ENCODE data around the gene GNG12. TPM values are rescaled to one million over a fixed set of nuclear protein-coding genes. Genes with fewer than 3 reads are reported as not detected.

GNG12 gene
- polyA plus RNA-seq, 1 experiment: 185 TPM

GRCh38 chr1:67735806-67736627 is 97.2 kb downstream of the GNG12 start:
- Histone ChIP-seq H3K27me3 (ENCODE audit: control insufficient read depth, insufficient read depth, low read length) (no peaks in the 10 kb centered on the region), H3K9me3 (ENCODE audit: control insufficient read depth, insufficient read depth, low read length) (no peaks in the 10 kb centered on the region), H3K4me3 (ENCODE audit: low read depth, low read length) (peak overlapping the region; percentile 34), H3K27ac (ENCODE audit: low read depth, low read length) (peak overlapping the region; percentile 88)
- TF ChIP-seq CTCF (IDR thresholded peaks at IDR 0.05; ENCODE audit: low read depth, low read length): no peak
- CTCF ChIA-PET: interaction anchor here (1.0 kb wide), 1 partner anchor 24 kb away, joined by 3 read pairs; no protein-coding TSS in a partner anchor
- POLR2A ChIA-PET: no interaction called here
- DNase-seq (ENCODE audit: low read depth, low spot score): peak; percentile 78

- Histone ChIP-seq H3K27me3 (ENCODE audit: control insufficient read depth, insufficient read depth, low read length) (no peaks in the 10 kb centered on the region), H3K9me3 (ENCODE audit: control insufficient read depth, insufficient read depth, low read length) (no peaks in the 10 kb centered on the region), H3K27ac (ENCODE audit: low read depth, low read length) (no peak overlapping the region), H3K4me3 (ENCODE audit: low read depth, low read length) (no peak overlapping the region)
- POLR2A ChIA-PET: no interaction called here
- DNase-seq (ENCODE audit: low read depth, low spot score): no peak
- CTCF ChIA-PET: no interaction called here
- no peak for TF ChIP-seq CTCF (IDR thresholded peaks at IDR 0.05; ENCODE audit: low read depth, low read length)
Observed at GRCh38 chr1:67735206-67735605, 98.1 kb downstream of the GNG12 start.

- DNase-seq (ENCODE audit: low read depth, low spot score): no peak
- ChIA-PET CTCF (interaction anchor here (0.7 kb wide), 1 partner anchor 26 kb away, joined by 3 read pairs; no protein-coding TSS in a partner anchor), POLR2A (no interaction called here)
- no peak overlapping the region for H3K27ac ChIP-seq (ENCODE audit: low read depth, low read length)
- H3K4me3 ChIP-seq (ENCODE audit: low read depth, low read length): no peak overlapping the region
- H3K9me3 ChIP-seq (ENCODE audit: control insufficient read depth, insufficient read depth, low read length): no peaks in the 10 kb centered on the region
- TF ChIP-seq CTCF (IDR thresholded peaks at IDR 0.05; ENCODE audit: low read depth, low read length): no peak
- no peaks in the 10 kb centered on the region for H3K27me3 ChIP-seq (ENCODE audit: control insufficient read depth, insufficient read depth, low read length)
Observed at GRCh38 chr1:67734323-67734690, 99.0 kb downstream of the GNG12 start.

GRCh38 chr1:67733681-67734322 is 99.5 kb downstream of the GNG12 start:
- TF ChIP-seq CTCF (IDR thresholded peaks at IDR 0.05; ENCODE audit: low read depth, low read length): no peak
- no peak for DNase-seq (ENCODE audit: low read depth, low spot score)
- POLR2A ChIA-PET: interaction anchor here (1.1 kb wide), 1 partner anchor 22 kb away, joined by 3 read pairs; no protein-coding TSS in a partner anchor
- H3K27ac ChIP-seq (ENCODE audit: low read depth, low read length): no peak overlapping the region
- no peaks in the 10 kb centered on the region for H3K27me3 ChIP-seq (ENCODE audit: control insufficient read depth, insufficient read depth, low read length)
- no peak overlapping the region for H3K4me3 ChIP-seq (ENCODE audit: low read depth, low read length)
- H3K9me3 ChIP-seq (ENCODE audit: control insufficient read depth, insufficient read depth, low read length): no peaks in the 10 kb centered on the region
- CTCF ChIA-PET: interaction anchor here (0.7 kb wide), 1 partner anchor 26 kb away, joined by 3 read pairs; no protein-coding TSS in a partner anchor

- Histone ChIP-seq H3K27ac (ENCODE audit: low read depth, low read length) (no peak overlapping the region), H3K4me3 (ENCODE audit: low read depth, low read length) (no peak overlapping the region), H3K9me3 (ENCODE audit: control insufficient read depth, insufficient read depth, low read length) (no peaks in the 10 kb centered on the region), H3K27me3 (ENCODE audit: control insufficient read depth, insufficient read depth, low read length) (no peaks in the 10 kb centered on the region)
- CTCF ChIA-PET: interaction anchor here (1.1 to 1.3 kb wide), 2 partner anchors 8 to 28 kb away, joined by 3 to 5 read pairs; no protein-coding TSS in a partner anchor
- no peak for DNase-seq (ENCODE audit: low read depth, low spot score)
- POLR2A ChIA-PET: interaction anchor here (1.1 kb wide), 1 partner anchor 21 kb away, joined by 3 read pairs; no protein-coding TSS in a partner anchor
- TF ChIP-seq CTCF (IDR thresholded peaks at IDR 0.05; ENCODE audit: low read depth, low read length): no peak
Observed at GRCh38 chr1:67732750-67733151, 100.5 kb downstream of the GNG12 start.

Measured in AG04450 (cell line).